Fibroblast of skin of right quadriceps (primary cell): ENCODE data around the gene SYT8.

Experiments used
- DNase-seq: peaks from one replicate; pipeline ENCODE4 v3.0.0-alpha.2; 2013

Gene SYT8

GRCh38 chr11:1846453-1846932 lies 11.7 kb downstream of the SYT8 start:
- DNase-seq, result no peak

GRCh38 chr11:1847006-1847735 lies 12.4 kb downstream of the SYT8 start:
- no peak for DNase-seq

DNA sequence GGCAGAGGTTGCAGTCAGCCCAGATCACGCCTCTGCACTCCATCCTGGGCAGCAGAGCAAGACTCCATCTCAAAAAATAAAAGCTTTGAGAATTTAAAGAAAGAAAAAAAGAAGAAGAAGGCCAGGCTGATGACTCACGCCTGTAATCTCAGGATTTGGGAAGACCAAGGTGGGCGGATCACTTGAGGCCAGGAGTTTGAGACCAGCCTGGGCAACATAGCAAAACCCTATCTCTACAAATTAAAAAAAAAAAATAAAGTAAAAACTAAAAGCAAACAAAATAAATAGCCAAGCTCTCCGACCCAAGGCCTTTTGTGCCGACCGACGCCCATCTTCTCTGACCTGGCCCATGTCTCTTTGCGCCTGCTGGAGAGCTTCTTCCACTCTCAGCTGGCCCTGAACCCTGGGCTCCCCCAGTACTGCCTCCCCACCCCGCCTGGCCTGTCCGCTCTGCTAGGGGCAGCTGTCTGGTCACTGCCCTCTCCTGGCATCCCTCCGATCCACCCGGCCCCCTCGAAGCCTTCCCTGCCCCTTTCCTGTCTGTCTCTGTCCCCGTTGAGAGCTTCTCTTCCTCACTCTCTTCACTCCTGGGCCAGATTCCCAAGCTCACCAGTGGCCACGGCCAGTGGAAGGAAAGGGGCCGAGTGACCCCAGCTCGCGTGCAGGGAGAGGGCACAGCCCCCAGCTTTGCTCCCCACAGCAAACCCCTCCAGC lies 13.3 kb downstream of the SYT8 start:
- DNase-seq, result no peak

DNA sequence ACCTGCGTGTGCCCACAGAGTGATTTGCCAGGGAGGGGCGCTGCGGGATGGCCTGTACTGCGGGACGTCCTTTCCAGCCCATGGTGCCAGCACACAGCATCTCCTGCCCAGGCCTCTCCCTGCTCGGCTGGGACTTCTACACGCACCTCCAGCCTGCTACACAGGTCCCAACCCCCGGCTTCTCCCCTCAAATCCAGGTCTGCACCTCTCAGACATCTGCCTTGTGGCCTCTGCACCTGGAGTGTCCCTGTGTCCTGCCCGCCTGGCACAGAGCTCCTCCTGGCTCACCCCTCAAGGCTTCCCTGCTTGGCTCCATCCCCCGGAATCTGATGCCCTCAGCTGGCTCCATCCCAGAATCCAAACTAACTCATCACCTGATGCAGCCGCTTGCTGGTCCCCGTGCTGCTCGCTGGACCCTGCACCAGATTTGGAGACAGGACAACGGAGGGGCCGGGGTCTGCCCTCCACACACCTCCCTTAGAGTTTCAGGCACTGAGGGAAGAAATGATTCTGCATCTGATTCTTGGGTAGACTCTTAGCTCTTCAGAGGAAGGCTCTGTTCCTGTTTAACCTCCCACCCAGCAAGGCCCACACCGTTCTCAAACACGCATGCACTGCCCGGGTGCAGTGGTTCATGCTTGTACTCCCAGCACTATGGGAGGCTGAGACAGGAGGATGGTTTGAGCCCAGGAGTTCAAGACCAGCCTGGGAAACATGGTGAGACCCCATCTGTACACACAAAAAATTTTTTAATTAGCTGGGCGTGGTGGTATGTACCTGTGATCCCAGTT lies 14.0 kb downstream of the SYT8 start:
- no peak for DNase-seq

GRCh38 chr11:1851468-1852180 lies 16.8 kb downstream of the SYT8 start:
- DNase-seq, result no peak

GRCh38 chr11:1852271-1852876 lies 17.6 kb downstream of the SYT8 start:
- no peak for DNase-seq

- DNase-seq, result no peak
Observed at GRCh38 chr11:1852877-1853276, 18.1 kb downstream of the SYT8 start, which contains the start of gene LSP1. LSP1 (plus strand) TSS chr11:1853084; CDS start chr11:1853145, 61 bp downstream.

DNA sequence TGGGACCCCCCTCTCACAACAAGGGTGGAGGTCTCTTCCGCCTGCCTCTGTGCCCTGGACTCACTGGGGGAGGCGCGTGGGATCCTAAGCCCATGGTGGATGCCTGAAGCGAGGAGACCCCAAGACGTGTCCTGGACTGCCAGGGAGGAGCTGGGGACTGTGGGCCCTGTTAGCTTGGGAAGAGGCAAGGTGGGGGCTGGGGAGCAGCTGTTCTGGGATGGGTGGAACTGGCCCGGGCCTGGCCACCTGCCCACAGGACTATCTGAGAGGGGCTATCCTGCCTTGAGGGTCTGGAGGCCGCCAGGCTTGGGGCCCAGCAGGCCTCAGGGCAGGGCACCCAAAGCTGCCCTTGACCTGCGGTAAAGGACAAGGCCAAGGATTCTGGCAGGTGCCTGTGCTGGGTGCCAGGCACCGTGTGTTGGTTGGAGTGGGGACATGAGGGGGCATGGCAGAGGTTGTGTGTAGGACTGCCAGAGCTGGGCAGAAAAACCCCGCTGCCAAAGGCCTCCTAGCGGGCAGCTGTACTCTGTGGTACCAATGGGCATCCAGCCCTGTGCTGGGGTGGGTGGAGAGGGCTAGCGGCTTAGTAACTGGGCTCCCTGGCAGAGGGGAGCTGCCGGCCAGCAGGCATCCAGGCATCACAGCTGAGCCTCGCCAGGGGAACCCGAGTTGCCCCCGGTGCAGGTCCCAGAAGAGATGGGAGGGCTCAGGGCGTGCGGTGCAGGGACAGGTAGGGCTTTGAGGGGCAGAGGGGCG lies 18.8 kb downstream of the SYT8 start:
- DNase-seq, result no peak

DNA sequence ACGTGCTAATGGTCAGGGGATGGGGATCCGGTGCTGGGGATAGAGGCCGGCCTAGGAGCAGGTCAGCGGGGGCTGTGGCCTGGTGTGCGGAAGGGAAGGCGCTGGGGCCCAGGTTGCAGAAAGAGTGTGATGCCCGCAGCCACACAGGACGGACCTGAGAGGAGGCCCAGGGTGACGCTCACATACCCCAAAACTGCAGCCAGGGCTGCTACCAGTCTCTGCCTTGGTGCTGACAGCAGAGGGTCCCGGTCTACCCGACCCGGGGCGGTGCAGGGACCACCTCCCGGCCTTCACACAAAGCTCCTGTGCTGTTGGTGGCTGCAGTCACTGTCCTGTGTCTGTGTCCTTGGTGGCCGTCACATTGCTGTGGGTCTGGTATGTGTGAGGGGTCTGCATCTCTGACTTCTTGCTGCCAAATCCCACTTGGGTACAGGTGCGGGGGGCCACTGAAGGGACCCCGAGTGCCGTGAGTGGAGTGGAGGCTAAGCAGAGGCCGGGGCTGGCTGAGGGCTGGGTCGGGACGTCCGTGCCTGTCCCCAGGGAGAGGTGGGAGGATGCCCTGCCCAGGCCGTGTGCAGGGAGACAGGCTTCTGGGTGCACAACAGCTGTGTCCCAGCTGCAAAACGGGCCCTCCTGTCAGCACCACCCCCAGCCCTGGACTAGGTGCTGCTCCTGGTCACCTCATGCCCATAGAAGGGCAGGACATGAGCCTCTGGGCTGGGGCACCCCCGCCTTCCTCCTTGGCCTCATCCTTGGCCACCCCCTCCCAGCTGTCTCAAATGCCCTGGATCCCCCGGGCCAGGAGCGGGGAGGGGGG lies 19.6 kb downstream of the SYT8 start:
- DNase-seq, result no peak

DNA sequence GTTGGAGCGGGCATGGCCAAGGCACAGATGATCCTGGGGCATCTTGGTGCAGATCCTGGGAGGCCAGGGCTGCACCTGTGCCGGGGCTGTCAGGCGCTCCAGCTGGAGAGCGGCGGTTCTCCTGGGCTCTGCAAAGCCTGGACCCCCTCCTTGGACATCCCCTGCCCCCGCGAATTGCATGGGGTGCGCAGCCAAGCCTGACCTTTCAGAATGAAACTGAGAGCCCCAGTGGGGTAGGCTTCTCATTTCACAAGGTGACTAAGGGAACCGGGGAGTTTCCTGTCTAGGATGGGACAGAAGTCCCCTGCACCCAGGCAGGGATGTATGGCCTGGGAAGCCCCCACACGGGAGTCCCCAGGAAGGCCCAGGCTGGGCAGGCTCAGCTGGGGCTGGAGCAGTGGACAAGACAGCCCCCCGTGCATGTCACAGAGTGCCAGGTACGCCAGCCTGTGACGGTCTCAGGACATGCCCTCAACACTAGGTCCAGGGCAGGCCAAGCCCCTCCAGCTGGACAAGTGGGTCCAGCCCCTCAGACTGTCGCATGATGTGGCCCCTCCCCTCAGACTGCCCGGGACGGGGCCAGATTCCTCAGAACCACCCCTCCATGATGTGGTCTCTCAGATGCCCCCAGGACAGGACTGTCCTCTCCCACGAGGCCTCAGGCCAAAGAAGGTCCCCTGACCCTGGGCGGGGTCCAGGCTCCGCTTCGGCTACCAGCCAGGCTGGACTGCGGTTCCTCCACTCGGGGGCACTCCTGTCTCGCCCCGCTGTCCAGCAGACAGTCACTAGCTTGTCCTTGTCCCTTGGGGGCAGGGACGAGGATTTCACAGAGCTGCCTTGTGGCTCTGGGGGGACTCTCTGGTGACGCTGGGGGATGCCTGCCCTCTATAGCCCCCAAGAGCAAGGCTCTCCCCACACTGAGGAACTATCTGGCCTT lies 20.4 kb downstream of the SYT8 start:
- DNase-seq, result no peak

- no peak for DNase-seq
Observed at GRCh38 chr11:1855886-1856265, 21.1 kb downstream of the SYT8 start.

GRCh38 chr11:1856306-1857005 lies 21.7 kb downstream of the SYT8 start:
- DNase-seq, result no peak

DNA sequence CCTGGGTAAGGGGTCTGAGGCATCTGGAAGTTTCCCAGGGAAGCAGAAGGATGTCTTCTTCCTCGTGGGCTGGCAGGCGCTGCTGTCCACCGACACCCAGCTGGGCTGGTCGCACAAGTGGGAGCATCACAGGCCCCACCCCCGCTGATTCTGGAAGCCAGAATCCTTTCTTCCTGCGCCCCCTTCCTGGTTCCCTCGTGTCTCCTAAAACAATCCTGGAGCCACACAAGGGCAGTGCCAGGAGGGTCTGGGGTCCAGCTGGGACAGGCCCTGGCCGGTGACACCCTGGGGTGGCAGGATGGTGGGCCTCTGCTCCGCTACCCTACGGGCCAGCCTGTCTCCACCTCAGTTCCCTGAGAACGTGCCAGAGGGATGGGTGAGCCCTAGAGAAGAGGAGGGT lies 22.3 kb downstream of the SYT8 start:
- DNase-seq, result no peak

DNA sequence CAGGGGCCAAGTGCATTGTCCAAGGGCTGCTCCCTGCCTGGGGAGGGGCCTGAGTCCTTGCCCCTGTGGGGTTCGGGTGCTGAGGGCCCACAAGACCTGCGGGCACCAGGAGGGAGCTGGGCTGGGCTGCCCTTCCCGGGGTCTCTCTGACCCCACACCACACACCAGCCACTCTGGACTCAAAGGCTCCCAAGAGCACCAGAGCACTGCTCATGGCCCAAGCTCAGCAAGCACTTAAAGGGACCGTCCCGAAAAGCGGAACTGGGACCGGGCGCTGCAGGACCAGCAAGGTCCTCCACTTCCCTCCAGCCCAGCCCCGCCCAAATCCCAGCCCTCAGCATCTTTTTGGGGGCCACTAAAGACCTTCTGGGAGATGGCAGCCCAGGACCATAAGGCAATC lies 23.4 kb downstream of the SYT8 start:
- DNase-seq, result no peak

DNA sequence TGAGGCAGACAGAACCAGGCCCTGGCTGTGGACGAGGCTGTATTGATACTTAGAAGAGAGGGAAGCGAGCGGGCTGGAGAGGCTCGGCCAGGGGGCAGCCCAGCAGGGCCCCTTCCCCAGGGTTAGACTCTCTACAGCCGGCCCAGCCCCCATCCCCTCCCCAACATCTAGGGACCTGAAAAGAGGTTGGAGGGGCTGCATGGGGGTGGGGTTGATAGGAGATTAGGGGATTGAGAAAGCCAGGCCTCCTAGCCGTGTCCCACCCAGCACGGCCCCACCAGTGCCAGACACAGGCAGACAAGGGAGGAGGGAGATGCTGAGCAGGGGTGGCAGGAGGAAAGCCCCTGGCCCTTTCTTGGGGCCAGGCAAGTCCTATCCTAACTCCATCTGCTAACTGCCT lies 23.8 kb downstream of the SYT8 start:
- DNase-seq, result no peak

- no peak for DNase-seq
Observed at GRCh38 chr11:1859004-1859403, 24.2 kb downstream of the SYT8 start.

GRCh38 chr11:1860108-1860507 lies 25.3 kb downstream of the SYT8 start:
- DNase-seq, result no peak

GRCh38 chr11:1861435-1862411 lies 26.9 kb downstream of the SYT8 start:
- DNase-seq, result no peak
